B cell (primary cell): Measurements from ENCODE around the gene SORL1. TPM values are rescaled to one million over a fixed set of nuclear protein-coding genes. Genes with fewer than 3 reads are reported as not detected.

Experiments used
- ATAC-seq: fragments of 200-7000 bp; cut with Tn5 transposase; one replicate; pipeline ENCODE4 v1.10.0; 2021; ENCODE audit warnings: low read depth, mild to moderate bottlenecking, moderate number of reproducible peaks, moderate library complexity
- CTCF ChIA-PET: fragments of 350-600 bp; sonication (Branson Sonifier 250); formaldehyde crosslinking; loops from one replicate; lab custom pipeline; 2021; ENCODE audit warnings: antibody characterized with exemption, inconsistent platforms; lab: Charles Lee
- POLR2A ChIA-PET: fragments of 350-600 bp; sonication (Branson Sonifier 250); formaldehyde crosslinking; loops from one replicate; lab custom pipeline; 2021; ENCODE audit warnings: antibody characterized with exemption; lab: Charles Lee
- DNase-seq: peaks from one replicate; pipeline ENCODE4 v3.0.0; 2013
- H2AFZ ChIP-seq: 2 replicates; pipeline ENCODE4 v1.6.1; 2012; ENCODE audit warnings: mild to moderate bottlenecking, low read depth, low read length; ENCODE audit not compliant: insufficient read depth, poor library complexity, severe bottlenecking
- H3K27ac ChIP-seq, 2 donors: 1 replicate in 1 of 2; 2 replicates in 1 of 2; pipeline ENCODE4 v1.5.1; 2012 to 2013; ENCODE audit warnings: low read length in 2 of 2, mild to moderate bottlenecking in 2 of 2, moderate library complexity in 1 of 2
- H3K27me3 ChIP-seq, 4 experiments: fragments of 200-600 bp in 1 of 4; sonication (generic) in 1 of 4; replicated peaks in 1 of 4; 1 replicate in 2 of 4; 2 replicates in 2 of 4; pipeline versions ENCODE4 v1.6.1 to v1.7.0; 2013 to 2016; ENCODE audit warnings: low read length in 3 of 4, mild to moderate bottlenecking in 2 of 4, mixed read lengths in 1 of 4, moderate library complexity in 1 of 4; ENCODE audit not compliant: insufficient read depth in 4 of 4, control insufficient read depth in 3 of 4; ENCODE audit errors: control extremely low read depth in 1 of 4
- H3K36me3 ChIP-seq, 2 experiments: replicated peaks in 1 of 2; 1 replicate in 1 of 2; 2 replicates in 1 of 2; pipeline versions ENCODE4 v1.6.1 to v1.7.1; 2013; ENCODE audit warnings: low read length in 1 of 2; ENCODE audit not compliant: insufficient read depth in 2 of 2, control insufficient read depth in 1 of 2; ENCODE audit errors: control extremely low read depth in 1 of 2, extremely low read depth in 1 of 2
- H3K4me1 ChIP-seq, 2 donors: fragments of 200-600 bp in 1 of 2; sonication (generic) in 1 of 2; 1 replicate in 1 of 2; 2 replicates in 1 of 2; pipeline versions ENCODE4 v1.5.1 to v1.6.1; 2013 to 2017; ENCODE audit warnings: low read length in 2 of 2; ENCODE audit not compliant: control insufficient read depth in 2 of 2, insufficient read depth in 2 of 2
- H3K4me2 ChIP-seq: replicated peaks from 2 replicates; pipeline ENCODE3; 2012; ENCODE audit warnings: mild to moderate bottlenecking, low read depth, low read length; ENCODE audit not compliant: poor library complexity, severe bottlenecking
- H3K4me3 ChIP-seq, 5 experiments: fragments of 200-600 bp in 1 of 5; sonication (generic) in 1 of 5; 1 replicate in 3 of 5; 2 replicates in 2 of 5; pipeline versions ENCODE4 v1.5.1 to v1.7.0; 2011 to 2016; ENCODE audit warnings: low read length in 4 of 5, mild to moderate bottlenecking in 4 of 5, low read depth in 2 of 5, control low read depth in 1 of 5, moderate library complexity in 1 of 5; ENCODE audit not compliant: insufficient read depth in 1 of 5; ENCODE audit errors: control extremely low read depth in 1 of 5, extremely low read depth in 1 of 5
- H3K79me2 ChIP-seq: fragments of 200-600 bp; sonication (generic); one replicate; pipeline ENCODE4 v1.6.0; 2016; ENCODE audit warnings: low read length; ENCODE audit not compliant: control insufficient read depth, insufficient read depth
- H3K9ac ChIP-seq: fragments of 200-600 bp; sonication (generic); 2 replicates; pipeline ENCODE4 v1.6.1; 2017; ENCODE audit warnings: mild to moderate bottlenecking, low read length, moderate library complexity
- H3K9me3 ChIP-seq, 3 donors: one replicate each; pipeline versions ENCODE4 v1.6.1 to v1.7.1; 2013; ENCODE audit warnings: low read length in 2 of 3; ENCODE audit not compliant: control insufficient read depth in 2 of 3, insufficient read depth in 1 of 3; ENCODE audit errors: control extremely low read depth in 1 of 3
- H4K20me1 ChIP-seq: 2 replicates; pipeline ENCODE4 v1.6.0; 2012; ENCODE audit warnings: mild to moderate bottlenecking, low read length; ENCODE audit not compliant: insufficient read depth, control insufficient read depth, poor library complexity, severe bottlenecking
- H3K27ac Mint-ChIP-seq: one replicate; pipeline ENCODE4 v1.8.0; 2021; ENCODE audit warnings: mixed read lengths
- H3K27me3 Mint-ChIP-seq: one replicate; pipeline ENCODE4 v1.8.0; 2021; ENCODE audit warnings: mixed read lengths
- H3K4me1 Mint-ChIP-seq: one replicate; pipeline ENCODE4 v1.8.0; 2021; ENCODE audit warnings: mixed read lengths
- H3K4me3 Mint-ChIP-seq: one replicate; pipeline ENCODE4 v1.8.0; 2021; ENCODE audit warnings: mixed read lengths
- H3K9me3 Mint-ChIP-seq: one replicate; pipeline ENCODE4 v1.8.0; 2022; ENCODE audit warnings: mixed read lengths; ENCODE audit not compliant: insufficient read depth
- EZH2 ChIP-seq: IDR thresholded peaks from 2 replicates; pipeline ENCODE4 v1.6.1; 2012; ENCODE audit warnings: borderline replicate concordance, low read depth, mild to moderate bottlenecking, moderate library complexity, low read length; ENCODE audit not compliant: insufficient read depth, poor library complexity, severe bottlenecking
- WGBS: methylation state at CpG from one replicate; pipeline ENCODE4 v1.1.5; 2013; ENCODE audit warnings: missing lambda C conversion rate; ENCODE audit not compliant: insufficient coverage; 5-methylcytosine and 5-hydroxymethylcytosine counted together
- intact Hi-C: fragments of 100-400 bp; cut with micrococcal nuclease; formaldehyde crosslinking; loops from one replicate; pipeline ENCODE4 v1.10.0; 2022
- polyA plus RNA-seq: library from polyadenylated mRNA; depleted of rRNA; stranded (reverse); fragments of >200 nt; gene quantifications from 2 replicates; pipeline ENCODE4 v1.2.3, GENCODE V29; 2012
- total RNA-seq, 2 donors: library from RNA; stranded (reverse); fragments of 120-200 nt in 1 of 2; gene quantifications; 1 replicate in 1 of 2; 2 replicates in 1 of 2; pipeline versions ENCODE4 v1.2.3 to v1.2.4, GENCODE V29; 2013 to 2022
- TF ChIP-seq, protein P1 (sequence below): fragments of 200-600 bp; IDR thresholded peaks from one replicate; pipeline ENCODE4 v1.8.0; 2022; ENCODE audit warnings: antibody characterized with exemption, mild to moderate bottlenecking

The SORL1 gene
- total and polyA plus RNA-seq, 2 donors (not counting 1 experiment from before 2014, with no cell fraction given) = 13.0 to 396 TPM

GRCh38 chr11:121566279-121567168 is 114.4 kb downstream of the SORL1 start:
- no peak overlapping the region for H3K4me3 ChIP-seq
- H3K4me2 ChIP-seq = no peak overlapping the region
- WGBS = 95% methylated on average over 8 of the region's 9 CpGs
- intact Hi-C loops = no loop called here
- Mint-ChIP-seq H3K27me3 (peaks cover 3% of the 10 kb centered on the region), H3K27ac (no peak overlapping the region), H3K4me1 (peaks cover 33% of the 10 kb centered on the region), H3K9me3 (no peaks in the 10 kb centered on the region), H3K4me3 (no peak overlapping the region)
- ChIA-PET CTCF (interaction anchor here (0.7 to 1.3 kb wide), 4 partner anchors 11 to 245 kb away, joined by 3 to 5 read pairs (median 4); no protein-coding TSS in a partner anchor), POLR2A (no interaction called here)
- H4K20me1 ChIP-seq = peaks cover 25% of the 10 kb centered on the region
- H3K9me3 ChIP-seq = no peaks in the 10 kb centered on the region
- no peak for ATAC-seq
- H3K27ac ChIP-seq = no peak overlapping the region
- H3K36me3 ChIP-seq = peaks cover 11 to 26% of the 10 kb centered on the region in 2 experiments
- H3K9ac ChIP-seq = no peak overlapping the region
- no peak for DNase-seq
- H2AFZ ChIP-seq = no peak overlapping the region
- peaks cover 8 to 30% of the 10 kb centered on the region in 2 donors for H3K4me1 ChIP-seq
- TF ChIP-seq EZH2 = no peak
- TF ChIP-seq, protein P1, sequence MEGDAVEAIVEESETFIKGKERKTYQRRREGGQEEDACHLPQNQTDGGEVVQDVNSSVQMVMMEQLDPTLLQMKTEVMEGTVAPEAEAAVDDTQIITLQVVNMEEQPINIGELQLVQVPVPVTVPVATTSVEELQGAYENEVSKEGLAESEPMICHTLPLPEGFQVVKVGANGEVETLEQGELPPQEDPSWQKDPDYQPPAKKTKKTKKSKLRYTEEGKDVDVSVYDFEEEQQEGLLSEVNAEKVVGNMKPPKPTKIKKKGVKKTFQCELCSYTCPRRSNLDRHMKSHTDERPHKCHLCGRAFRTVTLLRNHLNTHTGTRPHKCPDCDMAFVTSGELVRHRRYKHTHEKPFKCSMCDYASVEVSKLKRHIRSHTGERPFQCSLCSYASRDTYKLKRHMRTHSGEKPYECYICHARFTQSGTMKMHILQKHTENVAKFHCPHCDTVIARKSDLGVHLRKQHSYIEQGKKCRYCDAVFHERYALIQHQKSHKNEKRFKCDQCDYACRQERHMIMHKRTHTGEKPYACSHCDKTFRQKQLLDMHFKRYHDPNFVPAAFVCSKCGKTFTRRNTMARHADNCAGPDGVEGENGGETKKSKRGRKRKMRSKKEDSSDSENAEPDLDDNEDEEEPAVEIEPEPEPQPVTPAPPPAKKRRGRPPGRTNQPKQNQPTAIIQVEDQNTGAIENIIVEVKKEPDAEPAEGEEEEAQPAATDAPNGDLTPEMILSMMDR = no peak
- no peaks in the 10 kb centered on the region for H3K79me2 ChIP-seq
- peaks cover 0 to 3% (median 1%) of the 10 kb centered on the region in 4 experiments for H3K27me3 ChIP-seq

- WGBS = 100% methylated on average over 2 of the region's 3 CpGs
- ChIA-PET POLR2A (no interaction called here), CTCF (no interaction called here)
- intact Hi-C loops = no loop called here
- H3K4me3 ChIP-seq = no peak overlapping the region
- H3K4me1 ChIP-seq = peaks cover 8 to 30% of the 10 kb centered on the region in 2 donors
- Mint-ChIP-seq H3K27ac (no peak overlapping the region), H3K9me3 (no peaks in the 10 kb centered on the region), H3K4me3 (no peak overlapping the region), H3K27me3 (peaks cover 15% of the 10 kb centered on the region), H3K4me1 (peaks cover 35% of the 10 kb centered on the region)
- no peak overlapping the region for H3K27ac ChIP-seq
- ATAC-seq = no peak
- peaks cover 0 to 15% (median 2%) of the 10 kb centered on the region in 4 experiments for H3K27me3 ChIP-seq
- no peak overlapping the region for H3K4me2 ChIP-seq
- TF ChIP-seq EZH2 = no peak
- TF ChIP-seq, protein P1 = no peak
- H3K9ac ChIP-seq = no peak overlapping the region
- peaks cover 18 to 33% of the 10 kb centered on the region in 2 experiments for H3K36me3 ChIP-seq
- no peaks in the 10 kb centered on the region for H3K9me3 ChIP-seq
- no peak for DNase-seq
- peaks cover 36% of the 10 kb centered on the region for H4K20me1 ChIP-seq
- no peaks in the 10 kb centered on the region for H3K79me2 ChIP-seq
- H2AFZ ChIP-seq = no peak overlapping the region
These were observed 115.9 kb downstream of the SORL1 start for GRCh38 chr11:121567995-121568394.
